WTC11 (cell line): ENCODE data around the gene KIF21B.
A peak's percentile ranks its signal among the peaks of the same experiment; 100 is the strongest.

Experiments used
- ATF1 ChIP-seq: sonication (generic); formaldehyde crosslinking; IDR thresholded peaks from 2 replicates; pipeline ENCODE4 v1.8.1; 2023; ENCODE audit warnings: mild to moderate bottlenecking, moderate library complexity, missing genetic modification reagents
- CREM ChIP-seq: sonication (generic); formaldehyde crosslinking; IDR thresholded peaks from 2 replicates; pipeline ENCODE4 v1.8.1; 2022; ENCODE audit warnings: mild to moderate bottlenecking, missing genetic modification reagents, moderate library complexity
- CTCF ChIP-seq: fragments of 200-600 bp; IDR thresholded peaks from 2 replicates; pipeline ENCODE4 v1.8.0; 2022; ENCODE audit warnings: antibody characterized with exemption
- GTF2I ChIP-seq: fragments of 250-450 bp; sonication (Bioruptor Pico); conservative IDR thresholded peaks from 2 replicates; pipeline ENCODE4 v1.4.0; 2021; ENCODE audit warnings: mild to moderate bottlenecking
- NR3C1 ChIP-seq: sonication (generic); formaldehyde crosslinking; conservative IDR thresholded peaks from 2 replicates; pipeline ENCODE4 v1.8.1; 2023; ENCODE audit warnings: low read depth, mild to moderate bottlenecking, missing genetic modification reagents
- ZBTB21 ChIP-seq: sonication (generic); formaldehyde crosslinking; IDR thresholded peaks from 2 replicates; pipeline ENCODE4 v1.8.1; 2023; ENCODE audit warnings: mild to moderate bottlenecking, missing genetic modification reagents, borderline replicate concordance
- TF ChIP-seq, protein P1 (sequence below): sonication (generic); formaldehyde crosslinking; IDR thresholded peaks from 2 replicates; pipeline ENCODE4 v1.8.0; 2022; ENCODE audit warnings: mild to moderate bottlenecking, missing genetic modification reagents
- TF ChIP-seq, protein P2 (sequence below): sonication (generic); formaldehyde crosslinking; conservative IDR thresholded peaks from 2 replicates; pipeline ENCODE4 v1.8.1; 2022; ENCODE audit warnings: mild to moderate bottlenecking, missing genetic modification reagents

DNA sequence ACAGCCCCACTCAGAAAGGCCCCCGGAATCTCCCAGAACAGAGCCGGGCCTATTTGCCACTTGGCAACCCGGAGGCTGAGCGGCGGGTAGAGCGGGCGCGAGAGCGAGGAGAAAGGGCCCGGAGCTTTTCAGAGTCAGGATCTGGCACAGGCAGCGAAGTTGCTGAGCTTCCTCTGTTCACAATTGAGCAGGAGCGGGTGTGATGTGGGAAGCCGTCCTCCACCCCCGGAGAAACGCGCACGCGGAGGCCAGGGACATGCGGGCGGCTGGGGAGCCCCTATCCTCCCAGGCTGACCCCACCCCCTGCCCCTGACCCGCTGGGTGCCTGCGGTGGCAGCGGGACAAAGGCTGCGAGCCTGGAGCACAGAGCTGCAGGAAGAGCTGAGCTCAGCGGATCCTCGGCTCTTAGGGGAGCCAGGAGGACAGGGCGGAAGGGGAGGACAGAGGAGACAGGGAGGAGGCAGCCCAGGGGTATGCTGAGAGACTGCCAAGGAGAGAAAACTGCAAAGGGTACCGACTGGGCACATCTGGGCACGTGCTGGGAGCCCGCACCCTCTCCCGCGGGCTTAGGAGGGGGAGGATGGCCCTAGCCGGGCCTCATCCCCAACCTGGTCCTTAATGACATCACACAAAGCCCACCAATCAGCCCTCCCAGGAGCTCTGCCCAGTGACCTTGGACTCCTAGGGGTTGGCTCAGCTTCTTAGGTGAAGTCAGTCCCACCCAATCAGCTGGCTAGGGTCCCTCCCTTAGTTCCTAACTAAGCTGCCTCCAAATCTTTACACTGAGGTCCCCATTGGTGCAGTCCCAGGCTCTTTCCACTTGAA, 9.3 kb downstream of the KIF21B start:
- no peak for TF ChIP-seq CREM
- TF ChIP-seq CTCF: no peak
- TF ChIP-seq, protein P1, sequence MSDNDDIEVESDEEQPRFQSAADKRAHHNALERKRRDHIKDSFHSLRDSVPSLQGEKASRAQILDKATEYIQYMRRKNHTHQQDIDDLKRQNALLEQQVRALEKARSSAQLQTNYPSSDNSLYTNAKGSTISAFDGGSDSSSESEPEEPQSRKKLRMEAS (CRISPR knock-in tag): no peak
- TF ChIP-seq GTF2I (CRISPR knock-in tag): no peak
- TF ChIP-seq ATF1 (CRISPR knock-in tag): 0 out of 2 replicates have a peak, but pooled peaks have one; percentile 50
- no peak for TF ChIP-seq ZBTB21 (CRISPR knock-in tag)
- TF ChIP-seq, protein P2, sequence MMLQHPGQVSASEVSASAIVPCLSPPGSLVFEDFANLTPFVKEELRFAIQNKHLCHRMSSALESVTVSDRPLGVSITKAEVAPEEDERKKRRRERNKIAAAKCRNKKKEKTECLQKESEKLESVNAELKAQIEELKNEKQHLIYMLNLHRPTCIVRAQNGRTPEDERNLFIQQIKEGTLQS: no peak
- no peak for TF ChIP-seq NR3C1
